Measurements from ENCODE around the gene ARHGEF39. TPM values are rescaled to one million over a fixed set of nuclear protein-coding genes. Genes with fewer than 3 reads are reported as not detected.

Gene ARHGEF39
- total and polyA plus RNA-seq, 2 experiments from 2014 or later, result 5.2 to 9.4 TPM

- Histone ChIP-seq H2AFZ (peak within 1 kb of the TSS; percentile 94), H3K4me2 (peak within 1 kb of the TSS; percentile 99), H3K79me2 (peaks cover 3% of the 10 kb centered on the region), H3K27me3 (no peaks in the 10 kb centered on the region), H3K4me1 (ENCODE audit: insufficient read depth) (peaks cover 20% of the 10 kb centered on the region), H3K9me2 (replicated peaks; ENCODE audit: insufficient read depth) (no peaks in the 10 kb centered on the region), H3K27ac (peak within 1 kb of the TSS; percentile 94), H3K36me3 (replicated peaks; ENCODE audit: insufficient read depth, low read depth) (no peaks in the 10 kb centered on the region), H4K20me1 (ENCODE audit: insufficient read depth, poor library complexity, severe bottlenecking) (no peaks in the 10 kb centered on the region), H3K4me3 (peak within 1 kb of the TSS; percentile 90), H3K9me3 (ENCODE audit: low read depth) (no peaks in the 10 kb centered on the region)
- TF ChIP-seq EZH2phosphoT487 (IDR thresholded peaks at IDR 0.05; ENCODE audit: low read depth, severe bottlenecking, unreplicated experiment), result no peak
- no peak for TF ChIP-seq EZH2 (IDR thresholded peaks at IDR 0.05; ENCODE audit: borderline replicate concordance)
- no peak for TF ChIP-seq CTCF (IDR thresholded peaks at IDR 0.05; ENCODE audit: poor library complexity)
- DNase-seq (ENCODE audit: low spot score), result peak; percentile 60
- WGBS (ENCODE audit: low lambda C conversion rate, missing lambda C conversion rate), result 13% methylated on average over 31 of the region's 61 CpGs
These were observed 24.7 kb upstream of the ARHGEF39 start, which contains the start of gene TPM2 for GRCh38 chr9:35689542-35690293. TSS of gene TPM2 (minus strand) at chr9:35689925. CDS start at chr9:35689817, 108 bp downstream.

GRCh38 chr9:35688558-35689541 is 23.9 kb upstream of the ARHGEF39 start:
- H3K4me1 ChIP-seq (ENCODE audit: insufficient read depth), result peaks cover 20% of the 10 kb centered on the region
- H3K27ac ChIP-seq, result peak overlapping the region; percentile 94
- H2AFZ ChIP-seq, result peak overlapping the region; percentile 94
- H3K4me3 ChIP-seq, result peak overlapping the region; percentile 90
- no peaks in the 10 kb centered on the region for H3K36me3 ChIP-seq (replicated peaks; ENCODE audit: insufficient read depth, low read depth)
- WGBS (ENCODE audit: low lambda C conversion rate, missing lambda C conversion rate), result 46% methylated on average over 12 of the region's 12 CpGs
- H3K27me3 ChIP-seq, result no peaks in the 10 kb centered on the region
- no peak for TF ChIP-seq CTCF (IDR thresholded peaks at IDR 0.05; ENCODE audit: poor library complexity)
- TF ChIP-seq EZH2phosphoT487 (IDR thresholded peaks at IDR 0.05; ENCODE audit: low read depth, severe bottlenecking, unreplicated experiment), result no peak
- no peak for TF ChIP-seq EZH2 (IDR thresholded peaks at IDR 0.05; ENCODE audit: borderline replicate concordance)
- no peaks in the 10 kb centered on the region for H3K9me3 ChIP-seq (ENCODE audit: low read depth)
- no peaks in the 10 kb centered on the region for H4K20me1 ChIP-seq (ENCODE audit: insufficient read depth, poor library complexity, severe bottlenecking)
- H3K9me2 ChIP-seq (replicated peaks; ENCODE audit: insufficient read depth), result no peaks in the 10 kb centered on the region
- DNase-seq (ENCODE audit: low spot score), result peak; percentile 48
- peaks cover 3% of the 10 kb centered on the region for H3K79me2 ChIP-seq
- peak overlapping the region; percentile 99 for H3K4me2 ChIP-seq

GRCh38 chr9:35687972-35688557 is 23.1 kb upstream of the ARHGEF39 start:
- peaks cover 20% of the 10 kb centered on the region for H3K4me1 ChIP-seq (ENCODE audit: insufficient read depth)
- no peaks in the 10 kb centered on the region for H3K9me3 ChIP-seq (ENCODE audit: low read depth)
- H3K4me3 ChIP-seq, result no peak overlapping the region
- no peaks in the 10 kb centered on the region for H3K27me3 ChIP-seq
- no peak for TF ChIP-seq CTCF (IDR thresholded peaks at IDR 0.05; ENCODE audit: poor library complexity)
- no peak for TF ChIP-seq EZH2phosphoT487 (IDR thresholded peaks at IDR 0.05; ENCODE audit: low read depth, severe bottlenecking, unreplicated experiment)
- no peak for TF ChIP-seq EZH2 (IDR thresholded peaks at IDR 0.05; ENCODE audit: borderline replicate concordance)
- peak overlapping the region; percentile 99 for H3K4me2 ChIP-seq
- WGBS (ENCODE audit: low lambda C conversion rate, missing lambda C conversion rate), result 93% methylated on average over 2 of the region's 2 CpGs
- no peaks in the 10 kb centered on the region for H3K36me3 ChIP-seq (replicated peaks; ENCODE audit: insufficient read depth, low read depth)
- peaks cover 3% of the 10 kb centered on the region for H3K79me2 ChIP-seq
- H4K20me1 ChIP-seq (ENCODE audit: insufficient read depth, poor library complexity, severe bottlenecking), result no peaks in the 10 kb centered on the region
- H2AFZ ChIP-seq, result no peak overlapping the region
- no peak for DNase-seq (ENCODE audit: low spot score)
- H3K9me2 ChIP-seq (replicated peaks; ENCODE audit: insufficient read depth), result no peaks in the 10 kb centered on the region
- peak overlapping the region; percentile 94 for H3K27ac ChIP-seq

Measured in hepatocyte (in vitro differentiated cells).